Fibroblast of villous mesenchyme (primary cell): Measurements from ENCODE around the gene PCDHA6. TPM values are rescaled to one million over a fixed set of nuclear protein-coding genes. Genes with fewer than 3 reads are reported as not detected.
"Not testable (repeated sequence)": the region's sequence is repeated elsewhere in the genome, so short reads cannot be mapped to it uniquely, and the experiment has no call there.

Experiments
- DNase-seq: peaks from one replicate; pipeline ENCODE4 v3.0.0-alpha.2; 2010; ENCODE audit warnings: low read depth
- H3K4me3 ChIP-seq: 2 replicates; pipeline ENCODE4 v1.5.1; 2011; ENCODE audit warnings: low read depth, mild to moderate bottlenecking, low read length
- CTCF ChIP-seq: IDR thresholded peaks from 2 replicates; pipeline ENCODE4 v1.5.1; 2012; ENCODE audit warnings: low read depth, mild to moderate bottlenecking, low read length; ENCODE audit not compliant: insufficient read depth
- total RNA-seq: library from RNA; depleted of rRNA; stranded (reverse); fragments of >200 nt; gene quantifications from 2 replicates; pipeline ENCODE4 v1.2.3, GENCODE V29; 2012

Gene PCDHA6
- total RNA-seq, 1 donor = 0.43 TPM

GRCh38 chr5:140794595-140795258 lies 33.0 kb upstream of the PCDHA6 start, which contains the start of gene PCDHA2:
Gene PCDHA2 (plus strand): TSS chr5:140794852.
- DNase-seq = no peak
- TF ChIP-seq CTCF = no peak
- peak within 1 kb of the TSS; percentile 25 for H3K4me3 ChIP-seq

- TF ChIP-seq CTCF = peak; percentile 33
- no peak overlapping the region for H3K4me3 ChIP-seq
- DNase-seq = no peak
Observed at GRCh38 chr5:140795259-140795641, 32.5 kb upstream of the PCDHA6 start.

- not testable (repeated sequence) for H3K4me3 ChIP-seq, DNase-seq
Observed at GRCh38 chr5:140796072-140796717, 31.6 kb upstream of the PCDHA6 start.

- H3K4me3 ChIP-seq = no peak overlapping the region
- DNase-seq = no peak
- no peak for TF ChIP-seq CTCF
Observed at GRCh38 chr5:140796718-140797095, 31.1 kb upstream of the PCDHA6 start.

- peak; percentile 39 for DNase-seq
- H3K4me3 ChIP-seq = peak within 1 kb of the TSS; percentile 40
- peak; percentile 35 for TF ChIP-seq CTCF
Observed at GRCh38 chr5:140800816-140801493, 26.8 kb upstream of the PCDHA6 start, which contains the start of gene PCDHA3. Gene PCDHA3 (plus strand): TSS chr5:140801057.

- peak overlapping the region; percentile 40 for H3K4me3 ChIP-seq
- DNase-seq = no peak
- TF ChIP-seq CTCF = peak; percentile 30
Observed at GRCh38 chr5:140801494-140801841, 26.3 kb upstream of the PCDHA6 start.

- not testable (repeated sequence) for DNase-seq, H3K4me3 ChIP-seq
Observed at GRCh38 chr5:140802381-140802780, 25.4 kb upstream of the PCDHA6 start.
